ENCODE data around the gene CLHC1.

DNA sequence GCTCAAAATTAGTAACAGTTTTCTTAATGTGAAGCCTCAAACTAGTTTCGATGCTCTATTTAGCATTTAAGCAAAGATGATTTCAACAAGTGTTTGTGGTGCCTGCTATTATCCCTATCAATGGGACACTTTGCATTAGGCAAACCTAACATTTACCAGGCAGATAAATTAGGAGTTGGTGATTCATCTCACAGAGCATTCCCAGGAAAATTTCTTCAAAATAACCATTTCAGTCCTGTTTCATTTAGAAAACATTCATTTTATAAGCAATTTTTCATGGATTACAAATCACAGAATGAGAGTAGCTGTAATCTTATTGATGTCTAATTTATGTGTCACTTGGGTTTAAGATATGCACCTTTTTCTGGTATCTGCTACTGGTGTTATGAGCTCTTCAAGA, 62.7 kb downstream of the CLHC1 start:
- no peak for TF ChIP-seq POLR2AphosphoS5 (IDR thresholded peaks at IDR 0.05)
- TF ChIP-seq POLR2A (IDR thresholded peaks at IDR 0.05) = no peak
- TF ChIP-seq, protein P1, sequence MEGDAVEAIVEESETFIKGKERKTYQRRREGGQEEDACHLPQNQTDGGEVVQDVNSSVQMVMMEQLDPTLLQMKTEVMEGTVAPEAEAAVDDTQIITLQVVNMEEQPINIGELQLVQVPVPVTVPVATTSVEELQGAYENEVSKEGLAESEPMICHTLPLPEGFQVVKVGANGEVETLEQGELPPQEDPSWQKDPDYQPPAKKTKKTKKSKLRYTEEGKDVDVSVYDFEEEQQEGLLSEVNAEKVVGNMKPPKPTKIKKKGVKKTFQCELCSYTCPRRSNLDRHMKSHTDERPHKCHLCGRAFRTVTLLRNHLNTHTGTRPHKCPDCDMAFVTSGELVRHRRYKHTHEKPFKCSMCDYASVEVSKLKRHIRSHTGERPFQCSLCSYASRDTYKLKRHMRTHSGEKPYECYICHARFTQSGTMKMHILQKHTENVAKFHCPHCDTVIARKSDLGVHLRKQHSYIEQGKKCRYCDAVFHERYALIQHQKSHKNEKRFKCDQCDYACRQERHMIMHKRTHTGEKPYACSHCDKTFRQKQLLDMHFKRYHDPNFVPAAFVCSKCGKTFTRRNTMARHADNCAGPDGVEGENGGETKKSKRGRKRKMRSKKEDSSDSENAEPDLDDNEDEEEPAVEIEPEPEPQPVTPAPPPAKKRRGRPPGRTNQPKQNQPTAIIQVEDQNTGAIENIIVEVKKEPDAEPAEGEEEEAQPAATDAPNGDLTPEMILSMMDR (IDR thresholded peaks at IDR 0.05) = no peak
- no peak for TF ChIP-seq EP300 (IDR thresholded peaks at IDR 0.05)

All from suprapubic skin (tissue), 4 donors.